Left ventricle myocardium inferior (tissue), 1 donor: Measurements from ENCODE around the gene TMEM248. TPM values are rescaled to one million over a fixed set of nuclear protein-coding genes. Genes with fewer than 3 reads are reported as not detected.
A peak's percentile ranks its signal among the peaks of the same experiment; 100 is the strongest.
"Not testable (repeated sequence)": the region's sequence is repeated elsewhere in the genome, so short reads cannot be mapped to it uniquely, and the experiment has no call there.

Experiments
- DNase-seq: peaks from one replicate; pipeline ENCODE4 v3.0.0-alpha.2; 2020
- H3K27ac ChIP-seq: fragments of 200-600 bp; replicated peaks from 2 replicates; pipeline ENCODE4 v1.8.0; 2021
- H3K27me3 ChIP-seq: fragments of 200-600 bp; 2 replicates; pipeline ENCODE4 v1.8.0; 2021; ENCODE audit warnings: low read depth
- H3K36me3 ChIP-seq: fragments of 200-600 bp; 2 replicates; pipeline ENCODE4 v1.8.0; 2021
- H3K4me1 ChIP-seq: fragments of 200-600 bp; 2 replicates; pipeline ENCODE4 v1.8.0; 2021
- H3K4me3 ChIP-seq: fragments of 200-600 bp; 2 replicates; pipeline ENCODE4 v1.8.0; 2021; ENCODE audit warnings: mild to moderate bottlenecking, moderate library complexity
- H3K9me3 ChIP-seq: fragments of 200-600 bp; replicated peaks from 2 replicates; pipeline ENCODE4 v1.8.0; 2021
- CTCF ChIP-seq: fragments of 200-600 bp; IDR thresholded peaks from 2 replicates; pipeline ENCODE4 v1.8.0; 2021; ENCODE audit warnings: antibody characterized with exemption, mild to moderate bottlenecking, borderline replicate concordance
- intact Hi-C: fragments of 100-400 bp; cut with micrococcal nuclease; formaldehyde crosslinking; loops from one replicate; pipeline ENCODE4 v1.11.0; 2022
- total RNA-seq: library from RNA; stranded (reverse); fragmentation: NEBNext Ultra II Directional; extraction: Animal tissue kit (Norgen Biotek cat#: 25700); gene quantifications from one replicate; pipeline ENCODE4 v1.2.1, GENCODE V29; 2021
- donor health status: DM: no; HTN: yes; CAD: no; lungs with severe emphysema.

TMEM248 gene
- total RNA-seq, 1 donor from 2014 or later = 41.4 TPM

- H3K4me3 ChIP-seq = no peak overlapping the region
- H3K4me1 ChIP-seq = no peaks in the 10 kb centered on the region
- no peak for TF ChIP-seq CTCF
- DNase-seq = no peak
- intact Hi-C loops = no loop called here
- H3K27ac ChIP-seq = no peak overlapping the region
- peaks cover 26% of the 10 kb centered on the region for H3K36me3 ChIP-seq
- H3K27me3 ChIP-seq = no peaks in the 10 kb centered on the region
- H3K9me3 ChIP-seq = no peaks in the 10 kb centered on the region
Observed at GRCh38 chr7:66883716-66884115, 37.3 kb upstream of the TMEM248 start.

GRCh38 chr7:66884556-66884955, 36.5 kb upstream of the TMEM248 start:
- peaks cover 18% of the 10 kb centered on the region for H3K36me3 ChIP-seq
- DNase-seq, H3K4me3 ChIP-seq, H3K27ac ChIP-seq, H3K9me3 ChIP-seq, H3K4me1 ChIP-seq, intact Hi-C loops, H3K27me3 ChIP-seq: not testable (repeated sequence)

- Histone ChIP-seq H3K27ac (no peak overlapping the region), H3K4me3 (no peak overlapping the region), H3K4me1 (no peaks in the 10 kb centered on the region), H3K9me3 (no peaks in the 10 kb centered on the region), H3K27me3 (no peaks in the 10 kb centered on the region), H3K36me3 (peaks cover 20% of the 10 kb centered on the region)
- intact Hi-C loops = no loop called here
- DNase-seq = no peak
- no peak for TF ChIP-seq CTCF
Observed at GRCh38 chr7:66886152-66886551, 34.9 kb upstream of the TMEM248 start.

GRCh38 chr7:66888223-66888622, 32.8 kb upstream of the TMEM248 start:
- intact Hi-C loops, DNase-seq, H3K9me3 ChIP-seq, H3K27me3 ChIP-seq, H3K4me3 ChIP-seq, H3K27ac ChIP-seq, H3K4me1 ChIP-seq: not testable (repeated sequence)
- peaks cover 29% of the 10 kb centered on the region for H3K36me3 ChIP-seq

GRCh38 chr7:66894463-66895080, 26.5 kb upstream of the TMEM248 start:
- Histone ChIP-seq H3K4me3 (no peak overlapping the region), H3K27ac (no peak overlapping the region), H3K36me3 (peaks cover 25% of the 10 kb centered on the region), H3K9me3 (no peaks in the 10 kb centered on the region), H3K4me1 (no peaks in the 10 kb centered on the region), H3K27me3 (no peaks in the 10 kb centered on the region)
- TF ChIP-seq CTCF = peak; percentile 42
- intact Hi-C loops = no loop called here
- no peak for DNase-seq

- no peak for TF ChIP-seq CTCF
- no peaks in the 10 kb centered on the region for H3K27me3 ChIP-seq
- intact Hi-C loops = no loop called here
- no peak overlapping the region for H3K27ac ChIP-seq
- H3K4me1 ChIP-seq = no peaks in the 10 kb centered on the region
- no peaks in the 10 kb centered on the region for H3K9me3 ChIP-seq
- peaks cover 23% of the 10 kb centered on the region for H3K36me3 ChIP-seq
- DNase-seq = no peak
- no peak overlapping the region for H3K4me3 ChIP-seq
Observed at GRCh38 chr7:66896441-66896840, 24.6 kb upstream of the TMEM248 start.
